HUDEP-2 (cell line): Measurements from ENCODE around the gene ANXA7.
"Not testable (repeated sequence)": the region's sequence is repeated elsewhere in the genome, so short reads cannot be mapped to it uniquely, and the experiment has no call there.

Source experiments
- DNase-seq, 76 experiments: peaks; one replicate each; lab custom pipeline; 2025; ENCODE audit not compliant: unreplicated experiment in 76 of 76; lab: John Stamatoyannopoulos, UW

Gene ANXA7

GRCh38 chr10:73357166-73357565 lies 56.7 kb downstream of the ANXA7 start:
- no peak for DNase-seq

GRCh38 chr10:73344269-73344668 lies 69.6 kb downstream of the ANXA7 start:
- DNase-seq: no peak

GRCh38 chr10:73340121-73340520 lies 73.7 kb downstream of the ANXA7 start:
- DNase-seq: no peak

- no peak for DNase-seq
Measured at GRCh38 chr10:73339436-73339835, 74.4 kb downstream of the ANXA7 start.

- no peak for DNase-seq
Measured at GRCh38 chr10:73338801-73339368, 75.0 kb downstream of the ANXA7 start.

GRCh38 chr10:73333202-73333601 lies 80.7 kb downstream of the ANXA7 start:
- no peak for DNase-seq

GRCh38 chr10:73332379-73332778 lies 81.5 kb downstream of the ANXA7 start:
- DNase-seq: no peak

GRCh38 chr10:73328523-73328922 lies 85.3 kb downstream of the ANXA7 start:
- not testable (repeated sequence) for DNase-seq

GRCh38 chr10:73325290-73325689 lies 88.6 kb downstream of the ANXA7 start:
- not testable (repeated sequence) for DNase-seq
